Brain microvascular endothelial cell (primary cell): ENCODE results near the gene KLHL14.
"Not testable (repeated sequence)": the region's sequence is repeated elsewhere in the genome, so short reads cannot be mapped to it uniquely, and the experiment has no call there.

Experiments used
- DNase-seq: peaks from one replicate; pipeline ENCODE4 v3.0.0-alpha.2; 2020
- H3K27ac ChIP-seq: fragments of 250-450 bp; sonication (Bioruptor Pico); 2 replicates; pipeline ENCODE4 v1.5.1; 2020; ENCODE audit warnings: mild to moderate bottlenecking, moderate library complexity
- H3K27me3 ChIP-seq: fragments of 250-450 bp; sonication (Bioruptor Pico); replicated peaks from 2 replicates; pipeline ENCODE4 v1.5.1; 2020; ENCODE audit warnings: mild to moderate bottlenecking
- H3K36me3 ChIP-seq: fragments of 250-450 bp; sonication (Bioruptor Pico); replicated peaks from 2 replicates; pipeline ENCODE4 v1.5.1; 2020; ENCODE audit warnings: mild to moderate bottlenecking
- H3K4me3 ChIP-seq: 2 replicates; pipeline ENCODE4 v1.5.1; 2011; ENCODE audit warnings: low read depth, mild to moderate bottlenecking, control low read depth, low read length, moderate library complexity
- in situ Hi-C: cut with HindIII; loops from 2 replicates; pipeline ENCODE4 v1.10.0; 2017; ENCODE audit warnings: low sequenced_read_pairs, low pct_ligation_motif_present
- TF ChIP-seq, protein P1 (sequence below): IDR thresholded peaks from 2 replicates; pipeline ENCODE4 v1.5.1; 2011; ENCODE audit warnings: low read depth, mild to moderate bottlenecking, moderate library complexity, low read length, control low read depth, inconsistent platforms; ENCODE audit errors: missing control alignments

The KLHL14 gene

DNA sequence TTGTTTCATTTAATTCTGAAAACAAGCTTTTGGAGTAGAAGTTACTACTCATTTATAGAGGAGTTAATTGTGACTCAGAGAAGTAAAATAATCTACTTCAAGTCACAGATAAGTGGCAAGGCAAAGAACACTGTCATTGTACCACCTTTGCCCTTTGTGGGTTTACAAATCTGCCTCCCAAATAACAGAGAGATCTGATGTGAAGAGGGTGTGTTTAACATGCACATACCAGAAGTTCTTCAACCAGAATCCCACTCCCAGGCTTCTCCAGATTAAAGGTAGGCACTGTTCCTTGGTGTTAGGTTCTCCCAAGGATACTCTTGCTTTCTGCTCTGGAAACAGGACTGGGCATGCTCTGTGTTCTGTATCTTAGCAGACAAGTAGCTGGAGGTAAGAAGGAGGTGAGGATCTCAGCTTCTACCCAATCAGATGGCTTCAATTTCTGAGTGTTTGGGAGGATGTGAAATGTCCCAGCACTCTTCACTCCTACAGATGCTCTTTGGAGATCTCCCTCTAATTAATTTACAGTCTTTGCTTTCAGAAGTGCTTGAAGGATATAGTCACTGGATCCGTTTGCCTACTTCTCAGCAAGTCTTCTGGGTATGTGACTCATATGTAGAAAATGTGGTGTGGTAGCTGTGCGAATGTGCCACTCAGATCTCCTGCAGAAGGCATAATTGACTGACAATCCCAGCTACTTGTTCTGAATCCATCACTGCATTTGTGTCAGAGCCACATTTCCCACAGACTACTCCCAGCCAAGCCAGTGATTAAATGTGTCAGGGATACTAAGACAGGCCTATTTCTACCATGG, 111.1 kb downstream of the KLHL14 start:
- TF ChIP-seq, protein P1, sequence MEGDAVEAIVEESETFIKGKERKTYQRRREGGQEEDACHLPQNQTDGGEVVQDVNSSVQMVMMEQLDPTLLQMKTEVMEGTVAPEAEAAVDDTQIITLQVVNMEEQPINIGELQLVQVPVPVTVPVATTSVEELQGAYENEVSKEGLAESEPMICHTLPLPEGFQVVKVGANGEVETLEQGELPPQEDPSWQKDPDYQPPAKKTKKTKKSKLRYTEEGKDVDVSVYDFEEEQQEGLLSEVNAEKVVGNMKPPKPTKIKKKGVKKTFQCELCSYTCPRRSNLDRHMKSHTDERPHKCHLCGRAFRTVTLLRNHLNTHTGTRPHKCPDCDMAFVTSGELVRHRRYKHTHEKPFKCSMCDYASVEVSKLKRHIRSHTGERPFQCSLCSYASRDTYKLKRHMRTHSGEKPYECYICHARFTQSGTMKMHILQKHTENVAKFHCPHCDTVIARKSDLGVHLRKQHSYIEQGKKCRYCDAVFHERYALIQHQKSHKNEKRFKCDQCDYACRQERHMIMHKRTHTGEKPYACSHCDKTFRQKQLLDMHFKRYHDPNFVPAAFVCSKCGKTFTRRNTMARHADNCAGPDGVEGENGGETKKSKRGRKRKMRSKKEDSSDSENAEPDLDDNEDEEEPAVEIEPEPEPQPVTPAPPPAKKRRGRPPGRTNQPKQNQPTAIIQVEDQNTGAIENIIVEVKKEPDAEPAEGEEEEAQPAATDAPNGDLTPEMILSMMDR: no peak

DNA sequence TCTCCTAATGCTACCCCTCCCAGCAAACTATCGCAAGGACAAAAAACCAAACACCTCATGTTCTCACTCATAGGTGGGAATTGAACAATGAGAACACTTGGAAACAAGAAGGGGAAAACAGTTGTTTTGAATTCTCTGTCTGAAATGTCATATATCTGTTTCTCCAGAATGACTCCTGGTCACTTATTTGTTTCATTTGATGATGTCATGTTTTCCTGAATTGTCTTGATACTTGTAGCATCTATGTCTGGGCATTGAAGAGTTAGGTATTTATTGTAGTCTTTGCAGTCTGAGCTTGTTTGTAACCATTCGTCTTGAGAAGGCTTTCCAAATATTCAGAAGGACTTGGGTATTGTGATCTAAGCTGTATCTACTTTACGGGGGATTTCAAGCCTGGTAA, 118.3 kb downstream of the KLHL14 start:
- H3K27ac ChIP-seq, H3K4me3 ChIP-seq, H3K36me3 ChIP-seq, H3K27me3 ChIP-seq, DNase-seq, in situ Hi-C loops: not testable (repeated sequence)

More for the DNA sequence above, 111.1 kb downstream of the KLHL14 start:
- peak; percentile 1 for DNase-seq
- H3K27me3 ChIP-seq: no peaks in the 10 kb centered on the region
- H3K27ac ChIP-seq: no peak overlapping the region
- H3K36me3 ChIP-seq: no peaks in the 10 kb centered on the region
- H3K4me3 ChIP-seq: no peak overlapping the region
- in situ Hi-C loops: no loop called here

DNA sequence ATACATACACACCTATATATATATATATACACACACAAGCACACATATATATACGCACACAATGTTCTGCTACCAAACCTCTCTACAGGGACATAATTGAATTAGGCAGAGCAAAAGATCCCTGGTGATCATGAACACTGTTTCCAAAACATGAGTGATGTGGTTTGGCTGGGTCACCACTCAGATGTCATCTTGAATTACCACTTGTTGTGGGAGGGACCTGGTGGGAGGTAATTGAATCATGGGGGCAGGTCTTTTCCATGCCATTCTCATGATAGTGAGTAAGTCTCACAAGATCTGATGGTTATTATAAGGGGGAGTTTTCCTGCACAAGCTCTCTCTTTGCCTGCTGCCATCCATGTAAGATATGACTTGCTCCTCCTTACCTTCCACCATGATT, 135.2 kb downstream of the KLHL14 start:
- in situ Hi-C loops, H3K4me3 ChIP-seq, H3K36me3 ChIP-seq, H3K27ac ChIP-seq, H3K27me3 ChIP-seq, DNase-seq: not testable (repeated sequence)

DNA sequence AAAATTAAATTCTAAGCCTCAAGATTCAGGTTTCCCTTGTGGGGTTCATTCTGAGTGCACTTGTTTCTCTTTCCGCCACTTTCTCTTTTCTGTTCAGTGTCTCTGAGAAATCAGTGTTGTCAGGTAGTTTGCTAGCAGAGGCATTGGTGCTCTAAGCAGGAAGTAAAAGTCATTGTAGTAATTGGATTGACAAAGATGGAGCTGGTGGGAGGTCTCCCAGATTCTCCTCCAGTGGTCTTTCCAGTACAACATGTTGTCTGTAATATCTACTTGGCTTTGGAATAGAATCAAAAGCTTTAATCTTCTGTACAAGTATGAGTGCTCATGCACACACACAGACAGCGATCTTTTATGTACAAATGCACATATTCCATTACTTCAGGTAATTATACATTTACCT, 135.6 kb downstream of the KLHL14 start:
- Histone ChIP-seq H3K36me3 (no peaks in the 10 kb centered on the region), H3K27me3 (no peaks in the 10 kb centered on the region), H3K27ac (no peak overlapping the region), H3K4me3 (no peak overlapping the region)
- in situ Hi-C loops: no loop called here
- DNase-seq: no peak
- TF ChIP-seq, protein P1: no peak

DNA sequence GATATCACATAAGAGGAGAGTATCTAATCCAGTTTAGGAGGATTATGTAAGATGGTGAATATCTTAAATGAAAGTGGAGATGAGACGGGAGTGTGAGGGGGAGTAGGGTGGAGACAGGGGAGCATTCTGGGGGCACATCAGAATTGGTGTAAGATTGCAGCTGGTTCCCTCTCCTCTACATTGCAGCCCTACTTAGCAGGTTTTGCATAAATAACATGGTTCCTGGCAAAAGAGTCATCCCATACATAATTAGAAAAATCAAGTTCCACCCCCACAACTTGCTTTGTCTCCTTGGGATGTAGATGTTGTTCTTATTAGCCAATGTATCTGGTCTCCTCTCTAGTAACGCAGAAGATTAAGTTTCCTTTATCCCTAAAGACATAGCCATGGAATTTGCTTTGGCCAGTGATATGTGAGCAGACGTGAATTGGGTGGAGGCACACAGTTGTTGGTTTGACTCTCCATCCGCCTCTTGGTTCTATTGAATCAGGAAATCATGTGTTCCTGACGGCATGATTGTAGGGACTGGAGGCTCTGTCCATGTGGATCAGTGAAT, 137.9 kb downstream of the KLHL14 start:
- TF ChIP-seq, protein P1: no peak
- no peak for DNase-seq
- Histone ChIP-seq H3K27me3 (no peaks in the 10 kb centered on the region), H3K36me3 (no peaks in the 10 kb centered on the region), H3K4me3 (no peak overlapping the region), H3K27ac (no peak overlapping the region)
- in situ Hi-C loops: no loop called here

DNA sequence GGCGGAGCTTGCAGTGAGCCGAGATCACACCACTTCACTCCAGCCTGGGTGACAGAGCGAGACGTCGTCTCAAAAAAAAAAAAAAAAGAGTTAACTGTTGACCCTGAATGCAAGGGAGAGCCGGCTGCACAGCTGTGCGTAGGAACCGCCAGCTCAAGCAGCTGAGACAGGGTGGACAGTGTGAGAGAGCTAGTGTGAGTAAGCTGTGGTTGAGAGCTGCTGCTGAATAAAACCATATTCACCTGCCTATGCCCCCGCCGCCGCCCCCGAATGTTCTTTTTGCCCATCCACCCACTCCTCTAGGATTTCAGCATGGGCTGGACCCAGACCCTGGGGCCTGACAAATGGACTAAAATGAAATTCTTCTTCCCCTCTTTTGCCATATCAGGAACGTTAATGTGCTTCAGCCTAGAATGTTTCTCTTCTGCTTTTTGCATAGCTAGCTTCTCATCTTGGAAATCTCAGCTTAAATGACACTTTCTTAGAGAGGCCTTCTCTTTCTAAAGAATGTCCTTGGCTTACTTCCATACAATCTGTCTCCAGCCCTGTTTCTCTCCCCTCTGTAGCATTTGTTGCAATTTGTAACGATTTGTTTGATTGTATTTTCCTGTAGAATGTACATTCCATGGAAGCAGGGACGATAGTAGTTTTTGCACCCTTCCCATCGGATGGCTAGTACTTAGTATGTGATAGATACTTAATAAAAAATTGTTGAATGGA, 142.7 kb downstream of the KLHL14 start:
- Histone ChIP-seq H3K27ac (no peak overlapping the region), H3K27me3 (no peaks in the 10 kb centered on the region), H3K36me3 (no peaks in the 10 kb centered on the region), H3K4me3 (no peak overlapping the region)
- DNase-seq: no peak
- TF ChIP-seq, protein P1: no peak
- in situ Hi-C loops: no loop called here
